Measurements from ENCODE around the gene MFSD2B. TPM values are rescaled to one million over a fixed set of nuclear protein-coding genes. Genes with fewer than 3 reads are reported as not detected.

MFSD2B gene
- total and polyA plus RNA-seq, 10 of the 15 experiments (the other 5 are each of a cell fraction or from before 2014, with no cell fraction given): 0.07 to 0.51 (median 0.16) TPM; not detected in 4

GRCh38 chr2:24009367-24009679 lies 562 bp upstream of the MFSD2B start (continued):
- no peak for TF ChIP-seq BHLHE40 (IDR thresholded peaks at IDR 0.05; ENCODE audit: borderline replicate concordance in 1 of 2, low read depth in 2 of 2, low read length in 1 of 2)
- no peak for TF ChIP-seq CBFB (IDR thresholded peaks at IDR 0.05; ENCODE audit: low read depth)
- TF ChIP-seq PRDM15 (CRISPR knock-in tag; IDR thresholded peaks at IDR 0.05): no peak
- TF ChIP-seq MXI1 (IDR thresholded peaks at IDR 0.05; ENCODE audit: low read depth, low read length): no peak
- TF ChIP-seq TCF12 (IDR thresholded peaks at IDR 0.05; ENCODE audit: low read depth, low read length): no peak
- TF ChIP-seq YBX1 (IDR thresholded peaks at IDR 0.05): no peak
- no peak for TF ChIP-seq JUND (IDR thresholded peaks at IDR 0.05; ENCODE audit: low read depth, low read length)
- no peak for TF ChIP-seq SREBF1 (IDR thresholded peaks at IDR 0.05; ENCODE audit: low read length)

GRCh38 chr2:24010477-24011249 lies 778 bp downstream of the MFSD2B start:
- intact Hi-C loops (cut with micrococcal nuclease; ENCODE audit: unreplicated experiment): no loop called here

More at GRCh38 chr2:24010477-24011249, 778 bp downstream of the MFSD2B start:
- in situ Hi-C loops (cut with MboI): no loop called here
- ATAC-seq (peak; percentile 45), FAIRE-seq (no peak), DNase-seq (ENCODE audit: low read depth, low spot score) (no peak)
- ChIA-PET POLR2A (no interaction called here), CTCF (no interaction called here), SMC1A (ENCODE audit: uncharacterized antibody, unreplicated experiment) (no interaction called here), RAD21 (ENCODE audit: unreplicated experiment) (no interaction called here)
- no peaks in the 10 kb centered on the region for H3K9me3 ChIP-seq (replicated peaks; ENCODE audit: control insufficient read depth, insufficient read depth, low read length)
- no peak overlapping the region for H3K4me3 ChIP-seq
- 52% methylated on average over 37 of the region's 37 CpGs for WGBS (ENCODE audit: insufficient coverage, insufficient replicate concordance, low lambda C conversion rate, missing lambda C conversion rate)
- no TSS peak for BruUV-seq (replicated peaks)
- TF ChIP-seq RELA (IDR thresholded peaks at IDR 0.05; ENCODE audit: borderline replicate concordance, partially characterized antibody) (no peak), NFXL1 (IDR thresholded peaks at IDR 0.05; ENCODE audit: borderline replicate concordance) (no peak), ESRRA (IDR thresholded peaks at IDR 0.05; ENCODE audit: low read length) (no peak), ZNF687 (IDR thresholded peaks at IDR 0.05) (no peak), SMAD5 (IDR thresholded peaks at IDR 0.05; ENCODE audit: low read depth) (no peak), POLR2AphosphoS2 (IDR thresholded peaks at IDR 0.05; ENCODE audit: low read depth, low read length) (no peak), NR2C1 (IDR thresholded peaks at IDR 0.05) (no peak)
- peaks cover 3 to 16% of the 10 kb centered on the region in 2 experiments for H3K27me3 ChIP-seq (replicated peaks in 1 of 2; ENCODE audit: control insufficient read depth in 2 of 2, insufficient read depth in 2 of 2, low read length in 1 of 2)
- no peaks in the 10 kb centered on the region for H3K36me3 ChIP-seq (ENCODE audit: control insufficient read depth in 2 of 2, insufficient read depth in 2 of 2, low read length in 1 of 2)
- H3K9ac ChIP-seq (ENCODE audit: control insufficient read depth, insufficient read depth, low read length): no peak overlapping the region
- no peak overlapping the region; the same call in 1 of the 2 replicates for H2AFZ ChIP-seq (ENCODE audit: control insufficient read depth, low read depth, low read length)
- no peak overlapping the region for H3K27ac ChIP-seq (ENCODE audit: control insufficient read depth, insufficient read depth)
- H3K4me1 ChIP-seq (ENCODE audit: control insufficient read depth, insufficient read depth, low read length): no peaks in the 10 kb centered on the region
- peak overlapping the region; percentile 21; the same call in 1 of the 2 replicates for H3K4me2 ChIP-seq (ENCODE audit: control insufficient read depth, insufficient read depth)
- no peaks in the 10 kb centered on the region for H3K79me2 ChIP-seq (ENCODE audit: control insufficient read depth, insufficient read depth, low read length)
- no peaks in the 10 kb centered on the region for H4K20me1 ChIP-seq (ENCODE audit: control insufficient read depth, insufficient read depth)
